ENCODE data around the gene PIPOX.

- TF ChIP-seq MAX (IDR thresholded peaks at IDR 0.05) (no peak), EGR1 (IDR thresholded peaks at IDR 0.05; ENCODE audit: borderline replicate concordance, low read depth, low read length) (no peak), BRCA1 (IDR thresholded peaks at IDR 0.05; ENCODE audit: low read depth, low read length) (no peak), RAD21 (IDR thresholded peaks at IDR 0.05 in 1 of 2, conservative IDR thresholded peaks at IDR 0.05 in 1 of 2; ENCODE audit: low read depth in 2 of 2, low read length in 2 of 2) (no peak), GTF2F1 (IDR thresholded peaks at IDR 0.05; ENCODE audit: borderline replicate concordance, low read depth, low read length) (no peak), SIN3A (conservative IDR thresholded peaks at IDR 0.05 in 1 of 2, IDR thresholded peaks at IDR 0.05 in 1 of 2; ENCODE audit: low read depth in 1 of 2, low read length in 2 of 2) (no peak), RBBP5 (IDR thresholded peaks at IDR 0.05; ENCODE audit: borderline replicate concordance, low read depth, low read length) (no peak), ASH2L (IDR thresholded peaks at IDR 0.05; ENCODE audit: low read length) (no peak), CTCF (IDR thresholded peaks at IDR 0.05; ENCODE audit: control extremely low read depth in 1 of 3, insufficient read depth in 1 of 3, low read depth in 1 of 3, low read length in 3 of 3) (no peak), POLR2AphosphoS5 (IDR thresholded peaks at IDR 0.05; ENCODE audit: low read depth, low read length) (no peak), EP300 (IDR thresholded peaks at IDR 0.05; ENCODE audit: borderline replicate concordance in 1 of 2, low read depth in 2 of 2, low read length in 2 of 2) (no peak), TAF1 (IDR thresholded peaks at IDR 0.05; ENCODE audit: low read depth, low read length) (no peak), POLR2A (IDR thresholded peaks at IDR 0.05; ENCODE audit: control extremely low read depth in 1 of 2, low read depth in 2 of 2, low read length in 2 of 2) (no peak), SP4 (IDR thresholded peaks at IDR 0.05; ENCODE audit: low read length) (no peak)
Observed at GRCh38 chr17:29061036-29061435, 18.1 kb downstream of the PIPOX start.
